Mononuclear cell (primary cell): ENCODE data around the gene METTL24. TPM values are rescaled to one million over a fixed set of nuclear protein-coding genes. Genes with fewer than 3 reads are reported as not detected.
"Not testable (repeated sequence)": the region's sequence is repeated elsewhere in the genome, so short reads cannot be mapped to it uniquely, and the experiment has no call there.

Experiments
- H3K27me3 ChIP-seq: 2 replicates; pipeline ENCODE4 v1.6.0; 2011; ENCODE audit warnings: low read length, control low read depth; ENCODE audit not compliant: insufficient read depth
- H3K4me1 ChIP-seq: 2 replicates; pipeline ENCODE4 v1.5.1; 2011; ENCODE audit warnings: mild to moderate bottlenecking, low read length, control low read depth; ENCODE audit not compliant: insufficient read depth
- H3K4me3 ChIP-seq: 2 replicates; pipeline ENCODE4 v1.5.1; 2011; ENCODE audit warnings: mild to moderate bottlenecking, low read length, moderate library complexity
- H3K9me3 ChIP-seq: 2 replicates; pipeline ENCODE4 v1.5.1; 2011; ENCODE audit warnings: low read depth, mild to moderate bottlenecking, control low read depth, low read length
- total RNA-seq: library from RNA; depleted of rRNA; stranded (reverse); fragments of >200 nt; gene quantifications from one replicate; pipeline ENCODE4 v1.2.3, GENCODE V29; 2012

METTL24 gene
- total RNA-seq, 1 donor: 0.10 TPM

DNA sequence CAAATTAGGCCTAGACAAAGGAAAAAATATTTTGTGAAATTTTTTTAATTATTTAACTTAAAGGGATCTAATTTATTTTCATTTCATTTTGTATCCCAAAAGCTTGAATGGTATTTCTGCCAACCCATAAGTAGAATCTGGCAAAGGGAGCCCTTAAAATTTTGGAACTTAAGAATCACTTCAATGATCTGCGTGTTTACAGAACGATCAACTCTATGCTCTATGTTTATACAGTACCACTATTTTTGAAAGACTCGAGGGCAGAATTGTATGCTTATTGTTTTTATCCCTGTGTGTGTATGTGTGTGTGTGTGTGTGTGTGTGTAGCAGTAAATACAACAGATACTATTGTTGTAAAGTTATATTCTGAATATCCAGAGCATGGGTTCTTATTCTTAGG is 39.2 kb downstream of the METTL24 start:
- H3K27me3 ChIP-seq: no peaks in the 10 kb centered on the region
- no peaks in the 10 kb centered on the region for H3K9me3 ChIP-seq
- H3K4me3 ChIP-seq: no peak overlapping the region
- peaks cover 6% of the 10 kb centered on the region for H3K4me1 ChIP-seq

DNA sequence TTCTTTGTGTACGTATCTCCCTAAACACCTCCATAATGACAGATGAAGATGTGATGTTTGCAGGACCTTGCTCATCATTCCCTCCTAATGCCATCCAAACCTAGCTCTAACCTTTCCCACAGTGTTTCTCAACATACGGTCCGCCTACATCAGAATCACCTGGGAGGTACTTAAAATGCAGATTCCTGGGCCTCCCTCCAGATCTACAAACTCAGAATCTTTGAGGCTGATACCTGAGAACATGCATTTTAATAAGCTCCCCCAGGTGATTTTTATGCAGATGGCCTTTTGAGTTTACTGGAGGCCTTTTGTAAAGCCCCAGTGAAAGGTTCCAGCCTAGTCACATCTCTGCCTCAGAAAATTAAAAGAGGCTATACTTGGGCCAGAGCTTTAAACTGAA is 40.5 kb downstream of the METTL24 start:
- Histone ChIP-seq H3K4me1 (no peaks in the 10 kb centered on the region), H3K27me3 (no peaks in the 10 kb centered on the region), H3K9me3 (no peaks in the 10 kb centered on the region), H3K4me3 (no peak overlapping the region)

DNA sequence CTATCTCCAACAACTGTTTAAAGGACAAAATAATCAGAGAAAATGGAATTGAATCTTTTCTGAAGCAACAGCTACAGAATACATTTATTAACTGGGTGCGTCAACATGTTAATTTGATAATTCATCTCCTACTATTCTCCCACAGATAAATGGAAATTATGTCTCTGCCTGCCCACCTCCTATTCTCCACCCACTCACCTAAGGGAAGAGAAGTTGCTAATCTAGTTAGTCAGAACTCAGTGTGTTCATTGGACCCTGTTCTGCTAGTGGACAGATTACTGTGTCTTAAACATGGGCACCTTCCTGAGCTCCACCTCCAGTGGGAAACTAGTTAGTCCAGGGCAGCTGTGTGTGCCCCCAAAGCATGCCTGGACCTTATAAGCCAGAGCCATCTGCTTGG is 41.0 kb downstream of the METTL24 start:
- no peak overlapping the region for H3K4me3 ChIP-seq
- no peaks in the 10 kb centered on the region for H3K9me3 ChIP-seq
- H3K27me3 ChIP-seq: no peaks in the 10 kb centered on the region
- H3K4me1 ChIP-seq: no peaks in the 10 kb centered on the region

DNA sequence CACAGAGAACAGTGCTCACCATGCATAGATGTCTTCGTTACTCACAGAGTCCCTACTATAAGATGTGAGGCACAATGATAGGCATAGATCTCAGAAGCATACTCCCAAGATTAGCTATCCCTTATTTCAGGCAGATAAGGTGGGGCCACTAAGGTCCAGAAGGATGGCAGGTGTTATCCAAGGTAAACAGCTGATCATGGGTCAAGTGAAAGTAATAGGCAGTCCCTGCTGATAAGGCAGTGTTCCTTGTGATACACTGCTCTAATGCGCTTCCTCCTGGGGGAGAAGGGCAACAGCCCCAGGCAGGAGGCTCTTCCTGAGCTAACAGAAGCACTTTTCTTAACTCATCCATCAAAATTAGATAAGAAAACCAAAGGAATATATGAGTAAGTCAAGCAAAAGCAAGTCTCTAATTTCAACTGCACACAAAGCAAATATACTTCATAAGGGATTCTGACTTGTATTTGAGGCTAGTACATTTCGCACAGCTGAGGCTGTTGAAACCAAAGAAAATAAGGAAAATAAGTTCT is 42.2 kb downstream of the METTL24 start:
- Histone ChIP-seq H3K4me1 (no peaks in the 10 kb centered on the region), H3K27me3 (no peaks in the 10 kb centered on the region), H3K4me3 (no peak overlapping the region)

DNA sequence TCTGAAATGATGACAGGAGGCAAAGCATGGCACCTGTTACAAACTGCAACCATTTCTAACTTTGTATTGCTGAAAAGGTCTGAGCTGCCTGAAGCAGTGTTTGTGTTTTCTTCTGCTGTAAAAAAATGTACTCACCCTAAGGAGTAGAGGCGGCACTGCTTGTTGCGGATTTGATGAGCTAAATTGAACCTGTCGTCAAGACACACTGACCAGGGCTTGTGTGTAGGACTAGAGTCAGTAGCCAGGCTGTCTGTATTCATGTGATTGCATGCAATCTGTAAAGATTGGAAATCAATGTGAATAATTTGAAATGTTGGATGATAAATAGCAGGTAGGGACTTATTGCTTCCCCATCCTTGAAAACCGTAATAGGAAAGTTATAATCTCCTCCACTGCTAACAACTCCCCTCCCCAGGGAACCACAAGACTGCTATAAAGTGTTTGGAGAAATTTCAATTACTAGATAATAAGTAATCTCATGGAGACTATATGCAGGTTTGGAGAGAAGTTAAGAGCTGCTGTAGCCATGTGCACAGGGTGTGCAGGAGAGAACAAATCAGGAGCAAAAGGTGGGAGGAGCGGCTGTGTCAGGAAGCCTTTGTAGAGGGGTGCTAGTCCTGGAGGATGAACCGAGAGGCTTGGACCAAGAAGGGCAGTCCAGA is 42.8 kb downstream of the METTL24 start:
- Histone ChIP-seq H3K4me3 (no peak overlapping the region), H3K27me3 (no peaks in the 10 kb centered on the region), H3K9me3 (no peaks in the 10 kb centered on the region), H3K4me1 (no peaks in the 10 kb centered on the region)

More for the DNA sequence above, 42.2 kb downstream of the METTL24 start:
- H3K9me3 ChIP-seq: no peaks in the 10 kb centered on the region

DNA sequence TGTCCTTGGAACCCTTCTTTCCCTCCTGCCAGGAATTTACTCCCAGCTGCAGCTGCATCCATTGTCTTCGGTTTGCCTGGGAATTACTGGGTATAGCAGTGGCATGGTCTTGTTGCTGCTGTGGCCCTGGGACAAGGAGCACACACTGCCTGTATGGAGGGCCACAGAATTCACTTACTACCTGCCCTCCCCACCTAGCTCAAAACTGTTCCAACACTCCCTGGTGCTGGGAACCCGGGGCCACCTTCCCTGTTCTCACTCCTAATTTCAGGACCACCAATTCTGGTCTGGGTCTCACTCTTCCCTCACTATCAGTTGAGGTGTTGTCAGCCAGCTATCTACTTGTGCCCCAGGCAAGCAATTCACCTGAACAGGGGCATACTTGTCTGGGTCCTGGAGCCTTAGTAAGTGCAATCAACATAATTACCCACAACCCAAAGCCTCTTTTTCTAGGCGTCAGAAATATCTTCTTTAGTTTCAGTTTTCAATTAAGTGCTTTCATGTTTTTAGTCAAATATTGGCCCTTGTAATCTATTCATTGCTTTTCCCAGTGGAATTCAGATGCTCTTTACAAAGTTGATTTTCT is 47.2 kb downstream of the METTL24 start:
- H3K9me3 ChIP-seq: no peaks in the 10 kb centered on the region
- no peak overlapping the region for H3K4me3 ChIP-seq
- H3K27me3 ChIP-seq: no peaks in the 10 kb centered on the region
- no peaks in the 10 kb centered on the region for H3K4me1 ChIP-seq

DNA sequence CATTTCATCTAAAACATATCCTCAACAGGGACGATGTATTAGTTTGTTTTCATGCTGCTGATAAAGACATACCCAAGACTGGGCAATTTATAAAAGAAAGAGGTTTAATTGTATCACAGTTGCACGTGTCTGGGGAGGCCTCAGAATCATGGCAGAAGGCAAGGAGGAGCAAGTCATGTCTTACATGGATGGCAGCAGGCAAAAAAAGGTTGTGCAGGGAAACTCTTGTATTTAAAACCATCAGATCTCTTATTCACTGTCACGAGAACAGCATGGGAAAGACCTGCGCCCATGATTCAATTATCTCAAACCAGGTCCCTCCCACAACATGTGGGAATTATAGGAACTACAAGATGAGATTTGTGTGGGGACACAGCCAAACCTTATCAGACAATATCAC is 48.7 kb downstream of the METTL24 start:
- H3K9me3 ChIP-seq, H3K27me3 ChIP-seq, H3K4me3 ChIP-seq, H3K4me1 ChIP-seq: not testable (repeated sequence)

DNA sequence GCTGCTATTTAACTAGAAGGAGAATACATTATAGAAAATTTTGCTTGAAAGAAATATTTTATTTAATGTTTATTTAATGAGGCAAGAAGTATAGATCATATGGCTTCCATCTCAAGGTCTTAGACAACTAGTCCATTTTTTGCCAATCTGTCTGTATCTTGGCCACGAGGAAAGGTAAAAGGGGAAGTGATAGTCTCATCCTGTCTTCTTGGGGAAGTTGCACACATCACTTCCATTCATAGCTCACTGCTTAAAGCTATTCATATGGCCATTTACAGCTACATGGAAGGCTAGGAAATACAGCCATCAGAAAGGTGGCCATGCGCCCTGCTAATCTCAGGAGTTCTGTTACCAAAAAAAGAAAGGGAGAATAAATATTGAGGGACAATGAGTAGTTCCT is 50.8 kb downstream of the METTL24 start:
- Histone ChIP-seq H3K4me1 (no peaks in the 10 kb centered on the region), H3K9me3 (no peaks in the 10 kb centered on the region), H3K4me3 (no peak overlapping the region), H3K27me3 (no peaks in the 10 kb centered on the region)

DNA sequence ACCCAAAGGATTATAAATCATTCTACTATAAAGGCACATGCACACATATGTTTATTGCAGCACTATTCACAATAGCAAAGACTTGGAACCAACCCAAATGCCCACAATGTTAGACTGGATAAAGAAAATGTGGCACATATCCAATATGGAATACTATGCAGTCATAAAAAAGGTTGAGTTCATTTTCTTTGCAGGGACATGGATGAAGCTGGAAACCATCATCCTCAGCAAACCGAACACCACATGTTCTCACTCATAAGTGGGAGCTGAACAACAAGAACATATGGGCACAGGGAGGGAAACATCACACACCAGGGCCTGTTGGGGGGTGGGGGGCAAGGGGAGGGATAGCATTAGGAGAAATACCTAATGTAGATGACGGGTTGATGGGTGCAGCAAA is 52.3 kb downstream of the METTL24 start:
- not testable (repeated sequence) for H3K4me1 ChIP-seq, H3K27me3 ChIP-seq, H3K4me3 ChIP-seq, H3K9me3 ChIP-seq

DNA sequence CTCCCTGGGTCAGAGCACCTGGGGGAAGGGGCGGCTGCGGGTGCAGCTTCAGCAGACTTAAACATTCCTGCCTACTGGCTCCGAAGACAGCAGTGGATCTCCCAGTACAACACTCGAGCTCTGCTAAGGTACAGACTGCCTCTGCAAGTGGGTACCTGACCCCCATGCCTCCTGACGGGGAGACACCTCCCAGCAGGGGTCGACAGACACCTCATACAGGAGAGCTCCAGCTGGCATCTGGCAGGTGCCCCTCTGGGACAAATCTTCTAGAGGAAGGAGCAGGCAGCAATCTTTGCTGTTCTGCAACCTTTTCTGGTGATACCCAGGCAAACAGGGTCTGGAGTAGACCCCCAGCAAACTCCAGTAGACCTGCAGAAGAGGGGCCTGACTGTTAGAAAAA is 54.5 kb downstream of the METTL24 start:
- H3K9me3 ChIP-seq, H3K27me3 ChIP-seq, H3K4me1 ChIP-seq, H3K4me3 ChIP-seq: not testable (repeated sequence)

DNA sequence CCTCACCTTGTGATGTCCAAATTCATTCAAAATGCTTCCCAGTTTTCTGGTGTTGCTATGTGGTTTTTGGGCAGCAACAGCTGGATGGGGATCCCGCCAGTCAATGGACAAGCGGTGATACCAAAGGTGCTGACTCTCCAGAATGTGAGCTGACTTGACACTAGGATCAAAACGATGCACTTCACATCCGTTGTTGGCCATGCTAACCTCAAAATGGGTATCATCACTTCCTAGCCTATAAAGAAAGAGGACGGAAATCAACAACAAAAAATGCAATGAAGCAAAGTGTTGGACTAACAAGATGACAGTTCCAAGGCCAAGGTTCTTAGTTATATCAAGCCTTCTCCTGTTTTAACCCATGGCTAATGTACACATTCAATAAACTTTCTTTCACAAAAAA is 59.2 kb downstream of the METTL24 start:
- H3K4me1 ChIP-seq: no peaks in the 10 kb centered on the region

DNA sequence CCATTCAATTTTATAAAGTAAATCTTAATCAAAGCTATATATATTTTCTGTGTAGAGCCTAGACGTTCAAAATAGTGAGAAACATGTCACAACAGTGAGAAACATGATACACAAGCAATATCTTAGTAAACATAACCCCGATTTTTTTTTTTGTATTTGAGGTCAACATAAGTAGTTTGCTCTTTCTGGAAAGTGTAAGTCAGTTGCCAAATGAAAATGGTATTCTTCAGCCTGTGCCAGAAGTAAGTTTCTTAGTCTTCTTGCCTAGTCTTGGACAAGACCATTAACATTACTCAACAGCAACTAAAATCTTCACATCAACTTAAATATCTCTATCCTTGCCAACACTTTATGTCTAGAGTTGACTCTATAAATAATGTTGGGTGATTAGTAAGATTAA is 59.7 kb downstream of the METTL24 start:
- Histone ChIP-seq H3K27me3 (no peaks in the 10 kb centered on the region), H3K9me3 (no peaks in the 10 kb centered on the region), H3K4me1 (no peaks in the 10 kb centered on the region), H3K4me3 (no peak overlapping the region)

More for the DNA sequence above, 59.2 kb downstream of the METTL24 start:
- Histone ChIP-seq H3K27me3 (no peaks in the 10 kb centered on the region), H3K9me3 (no peaks in the 10 kb centered on the region), H3K4me3 (no peak overlapping the region)

DNA sequence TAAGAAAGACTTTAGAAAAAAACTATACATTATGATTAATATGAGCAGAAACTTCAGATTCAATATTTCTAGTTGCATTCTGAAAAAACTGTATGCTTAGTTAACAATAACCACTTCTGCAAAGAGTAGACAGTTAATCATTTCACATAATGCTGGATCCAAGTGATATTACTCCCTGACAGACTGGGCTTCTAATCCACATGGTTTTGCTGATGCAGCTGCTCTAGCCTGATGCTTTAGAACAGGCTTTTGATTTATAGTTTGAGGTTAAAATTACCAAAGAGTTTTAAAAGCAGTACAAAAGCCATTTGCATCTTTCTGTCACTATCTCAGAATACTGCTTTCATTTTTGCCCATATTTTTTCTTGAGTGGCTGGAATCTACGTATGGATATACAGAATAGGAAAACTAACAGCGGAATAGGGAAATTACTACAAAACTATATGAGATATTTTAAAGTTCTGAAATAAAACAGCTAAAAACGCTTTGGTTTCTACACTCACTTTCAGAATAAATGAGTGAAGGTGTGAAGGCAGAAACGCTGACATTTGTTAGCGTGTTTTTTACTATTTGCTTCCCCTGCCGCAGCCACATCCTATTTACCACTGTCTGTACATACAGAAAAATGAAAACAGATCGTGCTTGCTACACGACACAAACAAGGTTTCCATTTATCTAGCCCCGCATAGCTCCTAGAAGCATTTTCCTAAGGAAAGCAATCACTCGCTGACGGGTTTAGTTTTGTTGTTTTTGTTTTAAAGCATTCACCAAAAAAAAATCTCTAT is 61.7 kb downstream of the METTL24 start:
- Histone ChIP-seq H3K27me3 (no peaks in the 10 kb centered on the region), H3K4me3 (no peak overlapping the region), H3K9me3 (no peaks in the 10 kb centered on the region), H3K4me1 (no peaks in the 10 kb centered on the region)

DNA sequence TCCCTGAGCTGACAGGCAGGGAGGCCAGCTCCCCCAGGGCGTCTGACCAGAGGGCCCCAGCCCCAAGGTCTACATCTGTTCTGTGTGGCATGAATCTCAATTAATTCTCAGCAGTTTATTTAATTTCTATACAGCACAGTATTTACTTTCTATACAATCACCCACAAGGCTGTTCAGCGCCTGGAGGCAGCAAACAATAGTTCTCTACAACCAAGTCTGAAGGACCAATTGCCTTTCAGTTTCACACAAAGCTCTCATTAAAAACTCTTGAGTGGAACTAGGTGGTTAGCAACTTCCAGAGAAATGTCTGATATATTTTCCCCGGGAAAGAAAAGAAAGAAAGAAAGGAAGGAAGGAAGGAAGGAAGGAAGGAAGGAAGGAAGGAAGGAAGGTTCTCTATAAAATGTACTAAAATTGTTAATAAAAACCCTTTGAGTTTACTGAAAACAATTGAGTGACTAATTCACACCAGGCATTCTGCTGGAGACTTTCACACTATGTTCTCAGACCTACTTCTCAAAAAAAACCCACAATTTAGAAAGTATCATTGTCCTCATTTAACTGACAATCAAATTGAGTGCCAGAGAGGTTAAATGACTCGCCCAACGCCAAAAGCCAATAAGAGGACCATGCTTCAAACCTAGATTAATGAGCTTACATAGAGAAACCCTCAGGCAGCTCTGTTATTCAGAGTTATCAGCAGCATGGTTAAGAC is 62.5 kb downstream of the METTL24 start:
- no peaks in the 10 kb centered on the region for H3K4me1 ChIP-seq
- H3K9me3 ChIP-seq: no peaks in the 10 kb centered on the region
- H3K4me3 ChIP-seq: no peak overlapping the region
- H3K27me3 ChIP-seq: no peaks in the 10 kb centered on the region
